ENCODE data around the gene UBR4.
"Not testable (repeated sequence)": the region's sequence is repeated elsewhere in the genome, so short reads cannot be mapped to it uniquely, and the experiment has no call there.

UBR4 gene

GRCh38 chr1:19209990-19210771, at the start of gene UBR4:
UBR4 (minus strand) TSS chr1:19210266; CDS start chr1:19210248, 18 bp downstream.
- DNase-seq (ENCODE audit: low spot score) = peak; percentile 95

GRCh38 chr1:19258353-19258752, 48.3 kb upstream of the UBR4 start:
- DNase-seq (ENCODE audit: low spot score) = no peak

- DNase-seq (ENCODE audit: low spot score) = no peak
Observed at GRCh38 chr1:19257178-19257914, 47.3 kb upstream of the UBR4 start.

DNA sequence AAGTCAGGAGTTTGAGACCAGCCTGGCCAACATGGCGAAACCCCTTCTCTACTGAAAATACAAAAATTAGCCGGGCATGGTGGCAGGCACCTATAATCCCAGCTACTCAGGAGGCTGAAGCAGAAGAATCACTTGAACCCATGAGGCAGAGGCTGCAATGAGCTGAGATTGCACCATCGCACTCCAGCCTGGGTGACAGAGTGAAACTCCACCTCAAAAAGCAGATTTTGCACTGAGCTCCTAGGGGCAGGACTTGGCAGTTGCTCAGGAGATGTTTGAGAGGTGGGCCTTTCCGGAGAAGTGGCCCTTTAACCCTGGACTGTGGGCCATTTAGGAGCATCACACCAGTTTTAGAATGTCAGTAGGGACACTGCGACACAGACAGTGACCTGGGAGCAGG, 46.2 kb upstream of the UBR4 start:
- not testable (repeated sequence) for DNase-seq (ENCODE audit: low spot score)

DNA sequence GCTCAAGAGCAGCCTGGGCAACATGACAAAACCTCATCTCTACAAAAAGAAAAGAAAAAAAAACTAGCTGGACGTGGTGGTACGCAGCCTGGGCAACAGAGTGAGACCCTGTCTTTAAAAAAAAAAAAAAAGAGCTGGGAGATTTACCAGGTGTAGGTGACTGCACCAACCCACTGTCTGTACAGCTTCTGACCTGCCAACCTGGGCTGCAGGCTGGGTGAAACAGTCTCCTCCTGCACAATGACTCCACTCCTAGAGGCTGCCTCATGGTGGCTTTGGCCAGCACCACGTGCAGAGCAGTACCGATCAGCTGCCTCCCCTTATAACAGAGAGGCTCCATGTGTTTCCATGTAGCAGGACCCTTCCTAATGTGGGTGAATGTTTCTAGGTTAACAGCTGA, 45.2 kb upstream of the UBR4 start:
- DNase-seq (ENCODE audit: low spot score) = no peak

GRCh38 chr1:19254416-19254815, 44.4 kb upstream of the UBR4 start:
- DNase-seq (ENCODE audit: low spot score) = no peak

DNA sequence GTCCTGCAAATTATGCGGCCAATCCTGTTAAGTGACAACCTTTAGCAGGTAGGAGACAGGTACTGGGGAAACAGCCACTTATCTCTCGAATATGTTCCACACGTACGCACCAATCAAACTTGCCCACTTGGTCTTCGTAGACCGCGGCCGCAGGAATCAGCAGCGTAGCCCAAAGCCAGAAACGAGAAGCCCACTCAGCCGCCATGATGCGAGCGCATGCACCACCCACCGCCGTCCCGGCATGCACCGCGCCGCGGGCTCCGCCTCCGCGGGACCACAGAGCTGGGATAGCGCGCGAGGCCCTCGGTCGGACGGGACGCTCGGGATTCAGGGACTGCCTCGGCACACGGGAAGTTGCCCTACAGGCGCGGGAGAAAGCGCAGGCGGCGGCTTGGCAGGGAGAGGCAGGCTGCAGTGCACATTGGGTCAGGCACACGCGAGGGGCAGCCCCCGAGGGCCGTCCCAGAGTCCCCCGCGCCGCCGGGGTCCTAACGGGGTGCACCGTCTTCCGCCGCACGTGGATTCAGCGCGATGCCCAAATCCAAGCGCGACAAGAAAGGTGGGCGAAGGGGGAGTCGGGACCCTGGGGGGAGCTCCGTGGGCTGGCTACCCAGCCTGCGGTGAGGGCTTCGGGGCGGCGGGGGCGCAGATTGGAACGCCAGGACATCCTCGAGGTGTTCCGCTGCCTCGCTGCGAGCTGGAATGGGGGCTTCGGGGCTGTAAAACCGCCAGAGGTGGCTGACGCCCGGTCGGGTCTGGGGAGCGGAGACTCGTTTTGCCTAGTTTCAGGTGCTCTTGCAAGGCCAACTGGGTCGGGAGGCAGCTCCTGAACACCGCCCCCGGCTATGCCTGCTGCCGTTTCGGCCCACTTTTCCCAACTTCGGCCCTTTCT, 41.5 kb upstream of the UBR4 start, which contains the start of the genes EMC1 and MRTO4:
TSS of gene EMC1 (minus strand) at position 220 of the 892 bp plus-strand sequence. CDS start at position 205, 15 bp downstream.
TSS of gene MRTO4 (plus strand) at position 501 of the 892 bp plus-strand sequence. CDS start at position 532, 31 bp downstream.
- peak; percentile 94 for DNase-seq (ENCODE audit: low spot score)

DNA sequence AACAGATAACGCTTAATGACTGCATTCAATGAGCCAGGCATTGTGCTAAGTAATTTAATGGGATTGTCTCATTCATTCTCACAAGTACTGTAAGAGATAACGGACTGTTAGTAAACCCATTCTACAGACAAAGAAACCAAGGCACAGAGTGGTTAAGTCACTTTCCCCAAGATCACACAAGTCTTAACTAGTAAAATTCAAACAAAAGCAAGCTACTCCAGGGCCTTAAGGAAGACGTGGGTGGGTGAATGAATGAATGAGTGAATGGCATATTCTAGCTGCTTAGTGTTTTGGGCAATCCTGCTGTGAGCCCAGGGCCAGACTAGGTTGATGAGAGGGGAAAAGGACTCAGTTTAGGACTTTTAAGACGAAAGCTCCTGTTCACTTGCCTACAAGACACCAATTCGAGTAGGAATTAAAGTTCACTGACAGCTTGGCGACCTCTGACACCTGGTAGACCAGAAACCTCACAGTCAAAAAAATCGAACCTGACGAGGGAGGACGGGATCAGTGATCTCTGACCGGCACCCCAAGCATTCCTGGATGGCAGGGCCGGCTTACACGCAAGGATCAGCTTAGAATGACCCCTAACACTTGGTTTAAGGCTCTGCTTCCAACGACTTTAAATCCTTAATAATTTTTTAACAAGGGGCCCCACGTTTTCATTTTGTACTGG, 40.7 kb upstream of the UBR4 start:
- no peak for DNase-seq (ENCODE audit: low spot score)

DNA sequence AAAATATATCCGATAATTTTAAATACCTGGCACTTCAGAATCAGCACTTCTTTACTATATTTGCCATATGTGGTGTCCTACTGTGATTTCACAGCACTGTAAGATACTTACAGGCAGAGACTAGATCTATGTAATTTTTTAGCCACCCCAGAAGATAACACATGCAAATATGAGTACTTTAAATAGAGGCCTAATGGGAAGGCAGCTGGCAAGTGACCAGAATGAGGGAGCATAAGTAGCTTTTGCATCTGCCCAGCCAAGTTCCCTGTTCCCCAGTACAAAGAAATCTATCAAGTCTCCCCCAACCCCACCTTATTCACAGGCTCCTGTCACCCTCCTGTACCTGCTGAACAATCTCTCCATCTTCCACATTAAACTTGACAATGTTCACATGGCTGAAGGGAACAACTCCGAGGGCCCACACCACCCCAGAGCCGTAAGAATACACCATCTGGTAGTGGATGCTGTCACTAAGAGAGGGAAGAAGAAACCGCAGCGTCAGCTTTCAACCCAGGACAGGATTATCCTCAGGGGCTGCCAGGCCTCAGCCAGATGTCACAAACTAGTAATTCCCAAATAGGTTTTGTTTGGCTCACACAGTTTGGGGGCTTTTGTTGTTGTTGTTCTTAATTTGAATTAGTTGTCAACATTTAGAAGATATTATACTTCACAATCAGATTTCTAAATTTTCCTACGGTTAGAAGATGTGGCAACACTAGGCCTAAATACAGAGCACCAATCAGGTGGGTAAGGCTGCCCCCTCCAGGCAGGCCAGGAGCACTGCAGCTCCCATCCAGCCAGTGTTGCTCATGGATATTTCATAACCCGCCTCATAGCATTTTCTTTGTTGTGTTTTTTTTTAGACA, 30.8 kb upstream of the UBR4 start:
- DNase-seq (ENCODE audit: low spot score) = peak; percentile 94

GRCh38 chr1:19239876-19240275, 29.8 kb upstream of the UBR4 start:
- no peak for DNase-seq (ENCODE audit: low spot score)

- no peak for DNase-seq (ENCODE audit: low spot score)
Observed at GRCh38 chr1:19234224-19234623, 24.2 kb upstream of the UBR4 start.

DNA sequence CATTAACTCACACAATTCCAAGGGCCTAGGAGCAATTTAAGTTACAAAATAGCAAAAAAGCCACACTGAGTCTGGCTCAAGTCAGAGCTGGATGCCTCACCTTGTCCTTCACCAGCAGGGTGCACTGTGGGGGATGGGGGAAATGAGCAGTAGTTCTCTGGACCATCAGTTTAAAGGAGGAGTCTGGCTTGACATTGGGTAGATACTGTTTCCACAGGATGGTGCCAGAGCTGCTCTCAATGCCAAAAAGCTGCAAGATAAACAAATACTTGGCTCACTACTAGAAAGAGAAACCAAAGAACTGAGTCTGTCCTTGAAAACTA, 22.4 kb upstream of the UBR4 start:
- DNase-seq (ENCODE audit: low spot score) = no peak

- DNase-seq (ENCODE audit: low spot score) = not testable (repeated sequence)
Observed at GRCh38 chr1:19231736-19232523, 21.9 kb upstream of the UBR4 start.

- DNase-seq (ENCODE audit: low spot score) = no peak
Observed at GRCh38 chr1:19229828-19230325, 19.8 kb upstream of the UBR4 start.

- DNase-seq (ENCODE audit: low spot score) = no peak
Observed at GRCh38 chr1:19229229-19229628, 19.2 kb upstream of the UBR4 start.

DNA sequence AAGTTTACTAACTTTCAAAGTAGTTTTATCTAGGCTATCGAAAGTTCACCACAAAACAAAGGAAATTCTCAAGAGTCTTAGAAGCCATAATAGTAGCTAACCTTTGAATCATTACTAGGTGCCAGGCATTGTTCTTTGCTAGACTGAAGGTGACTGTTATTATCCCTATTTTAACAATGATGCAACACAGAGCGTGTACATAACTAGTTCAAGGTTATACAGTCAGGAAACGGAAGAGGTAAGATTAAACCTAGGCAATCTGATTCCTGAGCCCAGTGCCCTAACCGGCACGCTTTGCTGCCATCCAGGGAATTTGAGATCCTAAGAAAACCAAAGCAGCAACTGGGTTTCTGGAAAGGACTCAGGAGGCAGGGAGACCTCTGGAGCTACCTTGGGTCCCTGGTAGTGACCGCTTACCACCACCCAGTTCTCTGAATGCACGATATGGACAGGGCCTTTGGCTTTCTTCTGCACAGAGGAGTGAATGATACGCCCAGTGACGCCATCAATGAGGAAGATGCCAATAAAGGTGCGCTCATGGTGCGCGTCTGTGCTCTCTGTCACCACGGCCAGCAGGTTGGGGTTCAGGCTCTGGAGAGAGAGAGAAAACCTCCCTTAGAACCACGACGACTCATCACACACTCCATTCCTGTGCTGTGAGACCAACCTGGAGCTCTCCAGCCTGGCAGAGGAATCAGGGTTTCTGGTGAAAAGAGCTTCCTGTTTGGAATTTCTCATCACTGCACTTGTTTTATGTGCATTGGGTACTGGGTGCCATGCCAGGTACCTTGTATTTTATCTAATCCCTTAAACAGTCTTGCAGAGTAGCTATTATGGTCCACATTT, 13.1 kb upstream of the UBR4 start:
- no peak for DNase-seq (ENCODE audit: low spot score)

DNA sequence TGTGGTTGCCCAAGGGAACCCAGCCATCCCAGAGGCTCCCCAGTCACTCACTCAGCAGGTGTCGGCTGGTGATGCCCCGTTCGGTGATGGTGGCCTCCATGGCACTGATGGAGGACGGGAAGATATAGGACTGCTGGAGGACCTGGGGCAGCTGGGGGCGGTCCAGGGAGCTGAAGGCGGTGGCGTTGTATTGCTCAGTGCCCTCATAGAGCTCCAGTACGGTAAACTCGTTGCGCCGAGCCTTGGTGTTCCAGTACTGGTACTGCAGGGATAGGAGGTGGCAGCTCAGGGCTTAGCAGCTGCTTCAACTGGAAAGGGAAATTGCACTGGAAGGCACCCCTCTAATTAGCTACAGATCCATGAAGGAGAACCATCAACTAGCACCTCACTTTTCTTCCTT, 12.5 kb upstream of the UBR4 start:
- no peak for DNase-seq (ENCODE audit: low spot score)

DNA sequence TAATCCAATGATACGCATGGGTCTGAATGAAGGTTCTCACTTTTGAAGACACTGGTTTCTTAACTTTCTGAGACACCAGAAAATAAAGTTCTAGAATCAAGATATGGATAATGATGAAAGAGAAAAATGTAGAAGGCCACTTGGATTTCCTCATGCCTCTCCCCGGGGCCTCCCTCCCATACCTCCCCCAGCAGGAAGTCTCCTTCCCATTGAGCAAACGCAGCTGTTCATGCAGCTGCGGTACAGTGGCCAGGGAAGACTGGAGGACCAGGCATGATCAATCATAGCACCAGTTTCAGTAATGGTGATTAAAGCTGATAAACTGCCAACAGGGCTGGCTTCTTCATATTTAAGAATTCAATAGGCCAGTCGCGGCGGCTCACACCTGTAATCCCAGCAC, 10.9 kb upstream of the UBR4 start:
- DNase-seq (ENCODE audit: low spot score) = no peak

Data from AG08395 (cell line).